Ascending aorta (tissue), 2 donors: ENCODE measurements around the gene INTS2. TPM values are rescaled to one million over a fixed set of nuclear protein-coding genes. Genes with fewer than 3 reads are reported as not detected.

Experiments
- DNase-seq, 2 donors: peaks; one replicate each; pipeline ENCODE4 v3.0.0-alpha.2; 2019; ENCODE audit warnings: low spot score in 2 of 2
- H3K27ac ChIP-seq, 2 donors: fragments of 200-600 bp; sonication (generic); one replicate each; pipeline ENCODE4 v1.5.1; 2016 to 2017; ENCODE audit warnings: mild to moderate bottlenecking in 1 of 2
- H3K27me3 ChIP-seq: fragments of 200-600 bp; sonication (generic); one replicate; pipeline ENCODE4 v1.5.1; 2017
- H3K36me3 ChIP-seq, 2 donors: fragments of 200-600 bp; sonication (generic); one replicate each; pipeline ENCODE4 v1.5.1; 2016
- H3K4me1 ChIP-seq, 2 donors: fragments of 200-600 bp; sonication (generic); one replicate each; pipeline ENCODE4 v1.5.1; 2016 to 2017; ENCODE audit warnings: mild to moderate bottlenecking in 1 of 2
- H3K4me3 ChIP-seq, 2 donors: fragments of 200-600 bp; sonication (generic); one replicate each; pipeline ENCODE4 v1.5.1; 2016 to 2017; ENCODE audit warnings: mild to moderate bottlenecking in 1 of 2
- H3K9me3 ChIP-seq, 2 donors: fragments of 200-600 bp; sonication (generic); one replicate each; pipeline ENCODE4 v1.5.1; 2016
- CTCF ChIP-seq, 3 experiments: fragments of 200-600 bp in 2 of 3; fragments of 450-650 bp in 1 of 3; sonication (generic) in 2 of 3; IDR thresholded peaks; one replicate each; pipeline ENCODE4 v1.5.1; 2016 to 2019; ENCODE audit warnings: antibody characterized with exemption in 3 of 3, mild to moderate bottlenecking in 1 of 3, moderate library complexity in 1 of 3
- intact Hi-C: fragments of 100-400 bp; cut with DNase I; formaldehyde crosslinking; loops from one replicate; pipeline ENCODE4 v1.15.1; 2023
- total RNA-seq: library from RNA; depleted of rRNA; stranded (reverse); fragments of >200 nt; gene quantifications from one replicate; pipeline ENCODE4 v1.1.0, GENCODE V29; 2016

INTS2 gene
- total RNA-seq, 1 donor from 2014 or later: 2.2 TPM

- intact Hi-C loops: no loop called here
- H3K27ac ChIP-seq: no peak overlapping the region
- H3K27me3 ChIP-seq: no peaks in the 10 kb centered on the region
- no peaks in the 10 kb centered on the region for H3K36me3 ChIP-seq
- no peak for DNase-seq
- H3K4me1 ChIP-seq: no peaks in the 10 kb centered on the region
- no peak for TF ChIP-seq CTCF (IDR thresholded peaks at IDR 0.05)
- H3K9me3 ChIP-seq: no peaks in the 10 kb centered on the region
- H3K4me3 ChIP-seq: no peak overlapping the region
Measured at GRCh38 chr17:61848247-61848646, 79.5 kb downstream of the INTS2 start.

- Histone ChIP-seq H3K27ac (no peak overlapping the region), H3K36me3 (no peaks in the 10 kb centered on the region), H3K27me3 (no peaks in the 10 kb centered on the region), H3K4me1 (no peaks in the 10 kb centered on the region), H3K9me3 (no peaks in the 10 kb centered on the region), H3K4me3 (no peak overlapping the region)
- intact Hi-C loops: no loop called here
- TF ChIP-seq CTCF (IDR thresholded peaks at IDR 0.05): no peak
- DNase-seq: no peak
Measured at GRCh38 chr17:61847659-61848058, 80.1 kb downstream of the INTS2 start.

- no peak for DNase-seq
- Histone ChIP-seq H3K4me1 (no peaks in the 10 kb centered on the region), H3K27me3 (no peaks in the 10 kb centered on the region), H3K4me3 (no peak overlapping the region), H3K36me3 (no peaks in the 10 kb centered on the region), H3K27ac (no peak overlapping the region), H3K9me3 (no peaks in the 10 kb centered on the region)
- TF ChIP-seq CTCF (IDR thresholded peaks at IDR 0.05): no peak
- intact Hi-C loops: no loop called here
Measured at GRCh38 chr17:61846761-61847375, 80.9 kb downstream of the INTS2 start.

GRCh38 chr17:61846088-61846487, 81.7 kb downstream of the INTS2 start:
- no peak for TF ChIP-seq CTCF (IDR thresholded peaks at IDR 0.05)
- intact Hi-C loops: no loop called here

GRCh38 chr17:61843435-61843834, 84.3 kb downstream of the INTS2 start:
- no peaks in the 10 kb centered on the region for H3K9me3 ChIP-seq
- H3K4me3 ChIP-seq: no peak overlapping the region
- DNase-seq: no peak
- H3K27me3 ChIP-seq: no peaks in the 10 kb centered on the region
- no peaks in the 10 kb centered on the region for H3K36me3 ChIP-seq
- intact Hi-C loops: no loop called here
- no peaks in the 10 kb centered on the region for H3K4me1 ChIP-seq
- no peak overlapping the region for H3K27ac ChIP-seq
- TF ChIP-seq CTCF (IDR thresholded peaks at IDR 0.05): no peak

More at GRCh38 chr17:61846088-61846487, 81.7 kb downstream of the INTS2 start:
- Histone ChIP-seq H3K27me3 (no peaks in the 10 kb centered on the region), H3K9me3 (no peaks in the 10 kb centered on the region), H3K36me3 (no peaks in the 10 kb centered on the region), H3K4me3 (no peak overlapping the region), H3K27ac (no peak overlapping the region), H3K4me1 (no peaks in the 10 kb centered on the region)
- no peak for DNase-seq

GRCh38 chr17:61842899-61843298, 84.9 kb downstream of the INTS2 start:
- intact Hi-C loops: no loop called here
- no peak for TF ChIP-seq CTCF (IDR thresholded peaks at IDR 0.05)
- Histone ChIP-seq H3K27me3 (no peaks in the 10 kb centered on the region), H3K4me3 (no peak overlapping the region), H3K36me3 (no peaks in the 10 kb centered on the region), H3K9me3 (no peaks in the 10 kb centered on the region), H3K27ac (no peak overlapping the region), H3K4me1 (no peaks in the 10 kb centered on the region)
- no peak for DNase-seq
